HG02678 (cell line): ENCODE measurements around the gene FAM110C.
"Not testable (repeated sequence)": the region's sequence is repeated elsewhere in the genome, so short reads cannot be mapped to it uniquely, and the experiment has no call there.

Experiments used
- ATAC-seq: cut with Tn5 transposase; IDR thresholded peaks from one replicate; pipeline ENCODE4 v1.9.1; 2021; ENCODE audit warnings: mild to moderate bottlenecking, moderate library complexity; ENCODE audit not compliant: unreplicated experiment

Gene FAM110C

GRCh38 chr2:44748-45341 lies 1.5 kb downstream of the FAM110C start:
- no peak for ATAC-seq

GRCh38 chr2:42788-43187 lies 3.5 kb downstream of the FAM110C start:
- no peak for ATAC-seq

- ATAC-seq = no peak
Measured at GRCh38 chr2:40465-40864, 5.8 kb downstream of the FAM110C start.

- no peak for ATAC-seq
Measured at GRCh38 chr2:38155-38554, 8.2 kb downstream of the FAM110C start.

GRCh38 chr2:36318-36717 lies 10.0 kb downstream of the FAM110C start:
- ATAC-seq = no peak

GRCh38 chr2:35852-36251 lies 10.5 kb downstream of the FAM110C start:
- no peak for ATAC-seq

GRCh38 chr2:33620-34019 lies 12.7 kb downstream of the FAM110C start:
- no peak for ATAC-seq

GRCh38 chr2:32068-32467 lies 14.2 kb downstream of the FAM110C start:
- ATAC-seq = peak; percentile 35

- no peak for ATAC-seq
Measured at GRCh38 chr2:29253-29652, 17.1 kb downstream of the FAM110C start.

GRCh38 chr2:28406-28975 lies 17.8 kb downstream of the FAM110C start:
- no peak for ATAC-seq

GRCh38 chr2:26891-27290 lies 19.4 kb downstream of the FAM110C start:
- ATAC-seq = no peak

- no peak for ATAC-seq
Measured at GRCh38 chr2:25543-25942, 20.8 kb downstream of the FAM110C start.

GRCh38 chr2:24591-24990 lies 21.7 kb downstream of the FAM110C start:
- ATAC-seq = not testable (repeated sequence)

- peak; percentile 95 for ATAC-seq
Measured at GRCh38 chr2:24107-24506, 22.2 kb downstream of the FAM110C start.

GRCh38 chr2:23283-23682 lies 23.0 kb downstream of the FAM110C start:
- no peak for ATAC-seq

- ATAC-seq = not testable (repeated sequence)
Measured at GRCh38 chr2:22244-22643, 24.1 kb downstream of the FAM110C start.

GRCh38 chr2:20259-20658 lies 26.0 kb downstream of the FAM110C start:
- not testable (repeated sequence) for ATAC-seq

- no peak for ATAC-seq
Measured at GRCh38 chr2:19505-19904, 26.8 kb downstream of the FAM110C start.

- no peak for ATAC-seq
Measured at GRCh38 chr2:18402-19271, 27.7 kb downstream of the FAM110C start.

GRCh38 chr2:15916-16315 lies 30.4 kb downstream of the FAM110C start:
- not testable (repeated sequence) for ATAC-seq

GRCh38 chr2:11248-11941 lies 34.9 kb downstream of the FAM110C start:
- ATAC-seq = no peak
